Nephron progenitor cell (in vitro differentiated cells): ENCODE results near the gene ZNF688.
A peak's percentile ranks its signal among the peaks of the same experiment; 100 is the strongest.

ENCODE experiments used
- DNase-seq: peaks from one replicate; pipeline ENCODE4 v3.0.0; 2021
- H3K27ac Mint-ChIP-seq: 2 replicates; pipeline ENCODE4 v1.8.0; 2021; ENCODE audit warnings: mild to moderate bottlenecking, moderate library complexity, mixed read lengths
- H3K27me3 Mint-ChIP-seq: 2 replicates; pipeline ENCODE4 v1.8.0; 2021; ENCODE audit warnings: mild to moderate bottlenecking, low read depth, mixed read lengths; ENCODE audit not compliant: poor library complexity
- H3K36me3 Mint-ChIP-seq: 2 replicates; pipeline ENCODE4 v1.8.0; 2021; ENCODE audit warnings: low read depth, mixed read lengths
- H3K4me1 Mint-ChIP-seq: 2 replicates; pipeline ENCODE4 v1.8.0; 2021; ENCODE audit warnings: mixed read lengths
- H3K4me3 Mint-ChIP-seq: 2 replicates; pipeline ENCODE4 v1.8.0; 2021; ENCODE audit warnings: mild to moderate bottlenecking, moderate library complexity, mixed read lengths
- H3K9me3 Mint-ChIP-seq: 2 replicates; pipeline ENCODE4 v1.8.0; 2021; ENCODE audit warnings: mild to moderate bottlenecking, moderate library complexity, mixed read lengths
- CTCF ChIP-seq: fragments of 200-600 bp; sonication (generic); IDR thresholded peaks from 2 replicates; pipeline ENCODE4 v1.5.0; 2021; ENCODE audit warnings: antibody characterized with exemption

The ZNF688 gene

GRCh38 chr16:30556125-30556473 lies 15.4 kb downstream of the ZNF688 start:
- H3K27ac Mint-ChIP-seq: peak overlapping the region; percentile 78
- no peak for TF ChIP-seq CTCF
- H3K4me1 Mint-ChIP-seq: peaks cover 48% of the 10 kb centered on the region
- H3K4me3 Mint-ChIP-seq: peak overlapping the region; percentile 70
- no peaks in the 10 kb centered on the region for H3K9me3 Mint-ChIP-seq
- H3K27me3 Mint-ChIP-seq: peaks cover 12% of the 10 kb centered on the region
- H3K36me3 Mint-ChIP-seq: peaks cover 25% of the 10 kb centered on the region
- DNase-seq: no peak

GRCh38 chr16:30555315-30556124 lies 16.0 kb downstream of the ZNF688 start:
- peak overlapping the region; percentile 78 for H3K27ac Mint-ChIP-seq

GRCh38 chr16:30554557-30555314 lies 16.8 kb downstream of the ZNF688 start:
- Mint-ChIP-seq H3K36me3 (peaks cover 25% of the 10 kb centered on the region), H3K4me3 (no peak overlapping the region), H3K27me3 (peaks cover 6% of the 10 kb centered on the region), H3K4me1 (peaks cover 40% of the 10 kb centered on the region), H3K27ac (no peak overlapping the region), H3K9me3 (no peaks in the 10 kb centered on the region)
- TF ChIP-seq CTCF: no peak
- no peak for DNase-seq

More at GRCh38 chr16:30555315-30556124, 16.0 kb downstream of the ZNF688 start:
- no peak for TF ChIP-seq CTCF
- H3K36me3 Mint-ChIP-seq: peaks cover 25% of the 10 kb centered on the region
- H3K4me3 Mint-ChIP-seq: peak overlapping the region; percentile 70
- peaks cover 7% of the 10 kb centered on the region for H3K27me3 Mint-ChIP-seq
- no peaks in the 10 kb centered on the region for H3K9me3 Mint-ChIP-seq
- DNase-seq: no peak
- peaks cover 44% of the 10 kb centered on the region for H3K4me1 Mint-ChIP-seq

- peaks cover 25% of the 10 kb centered on the region for H3K36me3 Mint-ChIP-seq
- H3K27ac Mint-ChIP-seq: no peak overlapping the region
Measured at GRCh38 chr16:30553393-30553899, 18.1 kb downstream of the ZNF688 start.

GRCh38 chr16:30552956-30553355 lies 18.6 kb downstream of the ZNF688 start:
- Mint-ChIP-seq H3K4me1 (peaks cover 43% of the 10 kb centered on the region), H3K27ac (no peak overlapping the region), H3K27me3 (no peaks in the 10 kb centered on the region), H3K4me3 (no peak overlapping the region), H3K36me3 (peaks cover 25% of the 10 kb centered on the region), H3K9me3 (no peaks in the 10 kb centered on the region)
- no peak for TF ChIP-seq CTCF
- DNase-seq: no peak

More at GRCh38 chr16:30553393-30553899, 18.1 kb downstream of the ZNF688 start:
- H3K27me3 Mint-ChIP-seq: no peaks in the 10 kb centered on the region
- peaks cover 38% of the 10 kb centered on the region for H3K4me1 Mint-ChIP-seq
- TF ChIP-seq CTCF: no peak
- no peak for DNase-seq
- no peak overlapping the region for H3K4me3 Mint-ChIP-seq
- no peaks in the 10 kb centered on the region for H3K9me3 Mint-ChIP-seq
